NCI-H748 treated with DMSO at 0.1 percent for 48 hours (cell line): ENCODE data around the gene NOL4.
"Not testable (repeated sequence)": the region's sequence is repeated elsewhere in the genome, so short reads cannot be mapped to it uniquely, and the experiment has no call there.

Source experiments
- DNase-seq: peaks from one replicate; lab custom pipeline; 2025; lab: John Stamatoyannopoulos, UW

NOL4 gene, protein sequence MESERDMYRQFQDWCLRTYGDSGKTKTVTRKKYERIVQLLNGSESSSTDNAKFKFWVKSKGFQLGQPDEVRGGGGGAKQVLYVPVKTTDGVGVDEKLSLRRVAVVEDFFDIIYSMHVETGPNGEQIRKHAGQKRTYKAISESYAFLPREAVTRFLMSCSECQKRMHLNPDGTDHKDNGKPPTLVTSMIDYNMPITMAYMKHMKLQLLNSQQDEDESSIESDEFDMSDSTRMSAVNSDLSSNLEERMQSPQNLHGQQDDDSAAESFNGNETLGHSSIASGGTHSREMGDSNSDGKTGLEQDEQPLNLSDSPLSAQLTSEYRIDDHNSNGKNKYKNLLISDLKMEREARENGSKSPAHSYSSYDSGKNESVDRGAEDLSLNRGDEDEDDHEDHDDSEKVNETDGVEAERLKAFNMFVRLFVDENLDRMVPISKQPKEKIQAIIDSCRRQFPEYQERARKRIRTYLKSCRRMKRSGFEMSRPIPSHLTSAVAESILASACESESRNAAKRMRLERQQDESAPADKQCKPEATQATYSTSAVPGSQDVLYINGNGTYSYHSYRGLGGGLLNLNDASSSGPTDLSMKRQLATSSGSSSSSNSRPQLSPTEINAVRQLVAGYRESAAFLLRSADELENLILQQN

DNA sequence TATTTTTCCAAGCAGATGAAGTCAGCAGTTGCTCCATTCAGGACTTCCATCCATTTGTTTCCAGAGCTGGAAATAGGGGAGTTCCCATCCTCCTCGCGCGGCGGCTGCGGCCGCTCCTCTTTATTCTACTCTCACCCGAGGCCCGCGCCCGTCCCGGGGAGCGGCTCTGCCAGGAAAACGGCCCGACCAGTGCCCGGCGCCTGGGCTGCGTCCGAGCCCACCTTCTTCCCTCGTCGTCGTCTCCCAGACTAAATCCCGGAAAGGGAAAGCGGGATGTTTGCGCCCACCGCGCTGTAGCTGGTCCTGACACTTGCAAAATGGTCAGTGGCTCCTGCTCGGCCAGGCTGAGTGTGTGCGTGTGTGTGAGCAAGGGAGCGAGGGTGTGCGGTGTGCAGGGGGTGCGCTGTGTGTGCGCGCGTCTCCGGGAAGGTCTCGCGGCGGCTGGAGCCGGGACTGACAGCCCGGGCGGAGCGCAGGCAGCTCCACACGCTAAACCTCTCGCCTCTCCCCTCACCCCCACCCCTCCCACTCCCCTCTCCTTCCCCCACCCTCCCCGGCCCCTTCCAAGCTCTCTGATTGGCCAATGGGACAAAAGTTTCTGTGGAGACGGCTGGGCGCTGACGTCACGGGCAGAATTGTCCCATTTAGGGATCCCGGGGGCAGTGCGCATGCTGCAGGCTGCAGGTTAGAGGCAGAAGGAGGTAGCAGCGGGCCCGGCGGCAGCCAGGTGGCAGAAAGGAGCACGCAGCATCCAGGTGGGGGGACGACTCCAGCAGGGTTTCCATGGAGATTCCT, at the start of gene NOL4:
NOL4 (minus strand) TSS at position 491 of the 795 bp plus-strand sequence. CDS start 1,660 bp downstream, outside the sequence.
- DNase-seq: peak; percentile 99

DNA sequence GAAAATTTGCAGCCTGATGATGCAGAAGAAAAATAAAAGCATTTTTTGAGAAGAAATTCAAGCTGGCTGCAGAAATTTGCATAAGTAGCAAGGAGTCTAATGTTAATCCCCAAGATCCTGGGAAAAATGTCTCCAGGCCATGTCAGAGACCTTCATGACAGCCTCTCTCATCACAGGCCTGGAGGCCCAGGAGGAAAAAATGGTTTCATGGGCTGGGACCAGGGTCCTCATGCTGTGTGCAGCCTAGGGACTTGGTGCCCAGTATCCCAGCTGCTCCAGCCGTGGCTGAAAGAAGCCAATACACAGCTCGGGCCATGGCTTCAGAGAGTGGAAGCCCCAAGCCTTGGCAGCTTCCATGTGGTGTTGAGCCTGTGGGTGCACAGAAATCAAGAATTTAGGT, 41.3 kb upstream of the NOL4 start:
- not testable (repeated sequence) for DNase-seq

DNA sequence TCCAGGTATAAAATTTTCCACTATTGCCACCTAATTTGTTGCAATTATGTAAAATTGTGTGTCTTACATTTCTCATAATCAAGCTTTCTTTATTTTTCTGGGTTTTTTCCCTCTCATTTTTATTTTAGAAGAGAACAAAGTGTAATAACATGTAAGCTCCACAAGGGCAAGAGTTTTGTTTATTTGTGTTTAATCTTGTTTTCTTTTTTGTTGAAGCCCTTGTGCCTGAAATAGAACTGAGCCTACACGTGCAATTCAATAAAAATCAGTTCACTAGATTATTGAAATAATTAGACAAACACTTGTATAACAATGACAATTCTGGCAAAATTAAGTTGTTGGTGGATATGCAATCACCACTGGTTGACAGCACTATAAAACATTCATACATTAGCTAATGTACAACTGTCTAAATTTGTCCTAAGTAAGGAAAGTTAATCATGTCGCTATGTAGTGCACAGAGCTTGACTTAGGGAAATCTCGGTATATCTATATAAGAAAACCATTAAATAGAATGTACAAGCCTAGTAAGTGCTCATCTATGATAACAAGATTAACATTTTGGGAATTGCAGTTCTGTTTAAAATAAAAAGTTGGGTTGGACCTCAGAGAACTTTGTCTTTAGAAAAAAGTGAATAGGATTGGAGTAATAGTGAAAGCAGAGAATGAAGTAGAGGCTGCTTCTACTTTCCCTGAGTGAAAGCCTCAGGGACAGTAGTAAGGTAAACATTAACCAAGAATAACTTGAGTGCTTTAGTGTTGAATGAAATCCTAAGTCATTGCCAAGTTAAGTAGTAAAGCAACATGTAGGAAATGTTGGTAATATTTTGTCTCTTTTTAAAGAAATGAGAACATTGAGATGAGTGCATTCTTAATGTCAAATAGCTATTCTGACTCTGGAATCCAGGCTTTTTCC, 37.4 kb upstream of the NOL4 start:
- no peak for DNase-seq

DNA sequence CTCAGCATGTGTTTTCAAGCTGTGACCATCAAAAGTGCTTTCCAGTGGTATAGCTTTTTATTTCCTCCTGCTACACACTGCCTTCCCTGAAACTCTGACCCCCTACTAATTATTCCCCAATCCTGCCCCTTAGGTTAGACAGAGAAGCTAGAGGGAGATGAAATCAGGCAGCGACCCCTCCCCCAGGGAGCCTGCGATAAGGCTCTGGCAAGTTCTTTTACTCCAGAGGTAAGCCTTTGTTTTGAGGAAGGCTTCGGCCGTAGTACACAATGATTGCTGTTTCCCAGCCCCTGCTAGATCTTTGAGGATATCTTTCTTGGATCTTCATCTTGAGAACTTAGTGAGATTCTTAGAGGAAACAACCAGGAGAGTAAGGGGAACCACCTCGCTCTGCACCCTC, 33.5 kb upstream of the NOL4 start:
- no peak for DNase-seq

DNA sequence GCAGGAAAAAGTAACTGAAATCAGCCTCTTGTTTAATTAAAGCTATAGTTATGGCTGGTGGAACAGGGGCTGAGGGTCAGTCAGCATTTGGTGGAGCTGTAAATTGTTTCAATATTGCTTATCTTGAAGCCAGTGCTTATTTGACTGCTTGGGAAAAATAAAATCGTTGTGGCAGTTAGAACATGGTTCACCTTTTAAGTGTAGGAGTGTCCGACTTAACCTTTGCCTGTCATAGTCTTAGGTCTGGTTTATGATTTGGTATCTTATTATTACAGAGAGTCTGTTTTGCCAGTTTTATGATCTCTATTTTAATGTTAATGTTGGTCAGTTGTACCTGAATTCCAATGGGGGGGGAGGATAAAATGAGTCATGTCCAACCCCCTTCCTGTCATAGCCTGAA, 27.2 kb upstream of the NOL4 start:
- no peak for DNase-seq

DNA sequence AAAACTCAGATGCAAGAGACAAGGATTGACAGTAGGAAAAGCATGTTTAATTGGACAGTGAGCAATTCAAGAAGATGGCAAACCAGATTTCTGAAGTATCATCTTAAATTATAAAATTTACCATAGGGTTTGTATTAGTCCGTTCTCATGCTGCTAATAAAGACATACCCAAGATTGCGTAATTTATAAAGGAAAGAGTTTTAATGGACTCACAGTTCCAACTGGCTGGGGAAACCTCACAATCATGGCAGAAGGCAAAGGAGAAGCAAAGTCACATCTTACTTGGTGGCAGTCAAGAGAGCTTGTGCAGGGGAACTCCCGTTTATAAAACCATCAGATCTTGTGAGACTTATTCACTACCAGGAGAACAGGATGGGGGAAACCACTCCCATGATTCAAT, 24.0 kb upstream of the NOL4 start:
- DNase-seq: no peak

DNA sequence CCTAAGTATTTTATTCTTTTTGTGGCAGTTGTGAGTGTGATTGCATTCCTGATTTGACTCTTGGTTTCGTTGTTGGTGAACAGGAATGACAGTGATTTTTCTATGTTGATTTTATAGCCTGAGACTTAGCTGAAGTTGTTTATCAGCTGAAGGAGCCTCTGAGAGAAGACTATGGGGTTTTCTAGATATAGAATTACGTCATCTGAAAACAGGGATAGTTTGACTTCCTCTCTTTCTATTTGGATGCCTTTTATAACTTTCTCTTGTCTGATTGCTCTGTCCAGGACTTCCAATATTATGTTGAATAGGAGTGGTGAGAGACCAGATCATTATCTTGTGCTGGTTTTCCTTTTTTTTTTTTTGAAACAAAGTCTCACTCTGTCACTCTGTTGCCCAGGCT, 18.0 kb upstream of the NOL4 start:
- no peak for DNase-seq

DNA sequence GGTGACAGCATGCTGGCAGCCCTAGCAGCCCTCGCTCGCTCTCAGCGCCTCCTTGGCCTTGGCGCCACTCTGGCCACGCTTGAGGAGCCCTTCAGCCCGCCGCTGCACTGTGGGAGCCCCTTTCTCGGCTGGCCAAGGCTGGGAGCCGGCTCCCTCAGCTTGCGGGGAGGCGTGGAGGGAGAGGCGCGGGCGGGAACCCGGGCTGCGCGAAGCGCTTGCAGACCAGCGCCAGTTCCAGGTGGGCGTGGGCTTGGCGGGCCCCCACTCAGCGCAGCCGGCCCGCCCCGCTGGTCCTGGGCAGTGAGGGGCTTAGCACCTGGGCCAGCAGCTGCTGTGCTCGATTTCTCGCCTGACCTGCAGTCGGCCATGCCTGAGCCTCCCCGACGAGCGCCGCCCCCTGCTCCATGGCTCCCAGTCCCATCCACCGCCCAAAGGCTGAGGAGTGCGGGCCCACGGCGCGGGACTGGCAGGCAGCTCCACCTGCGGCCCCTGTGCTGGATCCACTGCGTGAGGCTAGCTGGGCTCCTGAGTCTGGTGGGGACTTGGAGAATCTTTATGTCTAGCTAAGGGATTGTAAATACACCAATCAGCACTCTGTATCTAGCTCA, 9.2 kb upstream of the NOL4 start:
- DNase-seq: not testable (repeated sequence)

DNA sequence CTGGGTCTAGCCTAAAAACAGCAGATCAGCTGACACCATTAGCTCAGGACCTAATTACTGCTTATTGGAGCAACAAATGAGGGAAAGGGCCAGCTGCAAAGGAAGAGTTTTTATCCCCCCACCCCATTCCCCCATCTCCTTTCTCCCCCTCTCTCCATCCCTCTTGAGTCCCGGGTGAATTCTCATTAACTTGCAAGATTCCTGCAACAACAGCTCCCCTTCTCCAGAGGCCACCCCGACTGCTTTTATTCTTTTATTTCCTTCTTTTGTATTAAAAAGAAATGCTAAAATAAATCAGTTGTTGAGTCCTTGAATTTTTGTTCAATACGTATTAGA, 473 bp upstream of the NOL4 start:
- DNase-seq: no peak

DNA sequence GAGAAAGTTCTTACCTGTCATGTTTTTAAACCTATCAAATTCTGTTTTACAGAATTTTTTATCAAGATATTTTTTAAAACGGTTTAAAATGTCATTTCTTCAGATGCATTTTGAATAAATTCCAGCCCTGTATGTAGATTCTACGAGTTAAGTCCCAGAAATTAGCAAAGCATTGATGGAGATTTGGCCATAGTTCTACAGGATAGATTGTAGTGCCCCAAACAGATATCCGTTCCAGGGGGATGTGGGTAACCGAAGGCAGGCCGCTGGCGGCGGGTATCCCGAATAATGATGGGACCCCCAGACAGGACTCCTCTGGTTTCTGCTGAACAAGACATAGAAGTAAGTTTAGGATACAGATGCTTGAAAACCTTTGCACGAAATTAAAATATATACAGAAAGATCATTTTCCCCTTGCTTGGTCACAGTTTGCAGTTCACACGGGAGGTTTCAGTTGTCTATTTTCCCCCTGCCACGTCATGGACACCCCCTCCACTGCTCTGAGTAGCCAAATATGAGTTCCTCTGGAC, 755 bp downstream of the NOL4 start:
- DNase-seq: no peak

DNA sequence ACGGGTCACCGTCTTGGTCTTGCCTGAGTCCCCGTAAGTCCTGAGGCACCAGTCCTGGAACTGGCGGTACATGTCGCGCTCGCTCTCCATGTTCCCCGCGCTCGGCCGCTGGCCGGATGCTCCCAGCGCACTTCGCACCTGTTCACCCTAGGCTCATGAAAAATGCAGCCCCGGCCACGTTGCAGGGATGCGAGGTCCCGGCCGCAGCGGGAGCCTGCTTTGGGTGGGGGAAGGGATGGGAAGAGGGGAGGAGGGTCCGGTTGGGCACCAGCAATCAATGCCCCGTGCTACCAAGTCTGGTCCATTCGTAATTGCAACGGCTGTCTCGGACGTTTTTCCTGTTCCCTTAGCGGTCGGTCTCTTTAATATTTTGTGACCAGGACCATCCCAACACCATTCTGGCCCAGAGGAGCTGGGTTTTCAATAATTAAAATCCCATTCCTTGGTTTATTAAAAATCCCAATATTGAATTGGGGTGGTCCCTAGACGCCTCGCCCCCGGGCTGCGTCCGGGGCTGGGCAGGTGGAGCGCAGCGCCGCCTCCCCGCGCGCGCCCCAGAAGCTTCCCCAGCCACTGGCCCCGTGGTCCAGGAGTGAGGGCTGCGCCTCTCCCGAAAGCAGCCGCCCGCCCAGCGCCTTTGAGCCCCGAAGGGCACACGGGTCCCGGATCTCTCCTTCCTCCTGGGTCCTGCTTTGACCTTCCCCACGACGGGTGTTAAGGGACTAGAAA, 1.4 kb downstream of the NOL4 start:
- DNase-seq: peak; percentile 79

DNA sequence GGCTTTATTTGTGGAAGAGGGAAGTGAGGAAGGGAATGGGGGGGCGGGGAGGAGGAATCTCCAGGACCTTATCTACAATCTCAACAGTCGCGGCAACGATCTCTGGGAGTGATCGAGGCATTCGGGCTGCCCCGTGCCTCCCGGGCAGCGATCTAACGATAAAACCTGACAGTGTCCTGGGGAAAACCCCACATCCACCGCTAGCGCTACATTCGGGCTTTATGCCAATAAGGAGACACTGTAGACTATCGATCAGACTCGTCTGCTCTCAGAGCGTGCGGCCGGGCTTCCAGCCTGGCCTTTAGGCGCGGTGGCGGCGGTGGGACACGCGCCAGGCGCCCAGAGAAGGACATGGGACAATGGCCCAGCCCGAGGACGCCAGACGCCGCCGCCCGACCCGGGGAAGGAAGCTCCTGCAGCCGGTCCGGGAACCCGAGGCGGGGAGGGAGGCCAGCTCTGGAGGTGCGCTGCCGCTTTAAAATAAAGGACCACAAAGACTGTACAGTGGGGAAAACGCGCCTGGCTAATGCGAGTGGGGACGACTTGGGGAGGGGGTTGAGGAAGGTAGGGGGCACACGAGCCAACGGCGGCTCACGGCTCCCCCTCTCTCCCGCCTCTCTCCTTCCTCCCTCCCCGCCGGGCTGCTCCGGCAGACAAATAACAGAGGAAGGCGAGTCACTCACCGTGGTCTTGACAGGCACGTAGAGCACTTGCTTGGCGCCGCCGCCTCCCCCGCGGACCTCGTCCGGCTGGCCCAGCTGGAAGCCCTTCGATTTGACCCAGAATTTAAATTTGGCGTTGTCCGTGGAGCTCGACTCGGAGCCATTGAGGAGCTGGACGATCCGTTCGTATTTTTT, 2.2 kb downstream of the NOL4 start:
- peak; percentile 79 for DNase-seq

DNA sequence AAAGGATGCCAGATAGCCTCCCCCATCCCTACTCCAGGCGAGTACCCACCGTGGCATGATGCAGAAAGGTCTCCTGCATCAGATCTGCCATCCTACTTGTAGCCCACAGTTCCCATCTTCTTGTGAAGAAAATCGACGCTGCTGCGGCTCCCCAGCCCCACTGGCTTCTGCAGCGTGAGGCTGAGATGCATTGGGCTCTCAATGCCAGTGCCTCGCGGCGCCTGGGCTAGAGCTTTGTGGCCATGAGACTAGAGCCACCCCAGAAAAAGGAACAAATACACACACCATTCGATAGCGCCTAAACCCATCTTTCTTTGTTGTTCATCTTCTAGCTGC, 2.8 kb downstream of the NOL4 start:
- DNase-seq: peak; percentile 75

DNA sequence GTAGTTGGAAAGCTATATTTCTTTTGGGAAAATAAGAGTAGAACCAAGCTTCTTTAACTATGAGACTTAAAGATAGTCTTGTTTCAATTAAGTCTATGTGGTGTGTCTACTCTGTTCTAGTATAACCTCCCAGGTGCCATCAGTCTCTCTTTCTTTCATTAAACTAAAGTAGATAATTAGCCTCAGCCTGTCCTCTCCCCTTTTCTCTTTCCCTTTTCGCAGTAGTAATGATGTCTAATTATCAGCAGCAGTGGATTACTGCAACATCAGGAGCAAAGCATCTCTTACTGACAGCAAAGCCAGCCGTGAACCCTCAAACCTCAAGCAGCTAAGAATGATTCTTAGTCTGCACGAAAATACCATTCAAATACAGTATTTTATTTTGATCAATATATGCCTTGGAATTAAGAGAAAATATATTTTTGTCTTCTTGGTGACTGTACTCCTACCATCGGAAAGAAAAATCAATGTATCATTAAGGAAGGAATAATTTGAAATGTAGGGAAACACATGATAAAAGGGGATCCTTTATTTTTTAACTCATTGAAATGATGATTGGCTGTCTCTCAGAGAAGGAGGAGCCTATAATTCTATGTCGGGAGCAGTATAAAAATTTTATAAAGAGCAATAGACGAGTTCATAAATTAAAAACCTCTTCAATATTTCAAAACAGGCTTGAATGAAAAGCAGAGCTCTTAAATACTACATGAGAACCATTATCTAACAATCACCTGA, 4.5 kb downstream of the NOL4 start:
- peak; percentile 75 for DNase-seq

DNA sequence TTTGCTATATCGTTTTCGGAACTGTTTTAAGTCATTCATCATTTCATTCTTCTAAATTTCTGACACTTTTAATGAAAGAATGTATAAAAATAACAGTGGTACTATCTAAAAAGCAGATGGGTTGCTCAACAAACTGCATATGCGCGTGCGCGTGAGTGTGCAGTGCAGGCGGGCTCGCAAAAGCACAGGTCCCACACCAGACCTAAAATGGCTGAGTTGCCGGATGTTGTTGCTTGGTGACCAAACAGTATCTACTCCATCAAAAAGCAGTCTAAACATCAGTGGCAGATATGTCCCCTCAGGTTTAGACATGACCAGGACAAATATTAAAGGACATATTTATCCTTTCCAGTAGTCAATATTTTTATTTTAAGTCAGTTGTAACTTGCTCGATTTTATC, 5.1 kb downstream of the NOL4 start:
- DNase-seq: peak; percentile 87

DNA sequence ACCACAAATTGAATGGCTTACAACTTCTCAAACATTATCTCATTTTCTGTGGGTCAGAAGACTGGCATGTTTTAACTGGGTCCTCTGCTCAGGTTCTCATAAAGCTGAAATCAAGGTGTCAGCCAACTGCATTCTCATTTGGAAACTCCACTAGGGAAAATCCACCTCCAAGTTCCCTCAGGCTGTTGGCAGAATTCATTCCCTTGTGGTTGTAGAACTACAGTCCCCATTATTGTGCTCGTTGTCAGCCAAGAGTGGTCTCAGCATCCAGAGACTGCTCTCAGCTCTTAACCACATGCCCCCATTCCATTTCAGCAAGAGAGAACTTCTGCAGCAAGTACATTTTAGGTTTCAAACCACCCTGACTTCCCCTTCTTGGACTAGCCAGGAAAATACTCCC, 12.2 kb downstream of the NOL4 start:
- DNase-seq: no peak

DNA sequence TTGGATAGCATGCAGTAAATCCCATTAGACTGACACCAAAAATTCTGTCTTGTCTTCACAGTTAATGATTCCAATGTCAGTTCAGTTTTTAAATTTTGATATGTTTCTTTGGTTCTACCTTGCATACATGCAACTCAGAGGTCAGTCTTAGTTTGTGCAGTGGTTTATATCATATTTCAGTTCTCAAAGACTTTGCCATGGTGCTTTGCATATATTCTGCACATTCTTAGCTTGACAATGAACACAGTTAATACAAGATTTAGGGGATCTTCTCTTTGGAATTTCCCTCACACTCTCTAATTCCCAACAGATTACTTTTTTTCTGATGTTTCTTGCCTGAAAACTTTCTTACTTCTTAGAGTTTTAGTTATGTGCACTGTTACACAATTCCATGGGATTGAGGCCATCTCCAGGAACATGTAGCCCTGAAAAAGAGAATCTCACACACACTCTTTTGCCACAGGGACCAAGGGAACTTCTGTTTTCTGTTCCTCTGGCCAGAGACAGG, 17.3 kb downstream of the NOL4 start:
- no peak for DNase-seq

DNA sequence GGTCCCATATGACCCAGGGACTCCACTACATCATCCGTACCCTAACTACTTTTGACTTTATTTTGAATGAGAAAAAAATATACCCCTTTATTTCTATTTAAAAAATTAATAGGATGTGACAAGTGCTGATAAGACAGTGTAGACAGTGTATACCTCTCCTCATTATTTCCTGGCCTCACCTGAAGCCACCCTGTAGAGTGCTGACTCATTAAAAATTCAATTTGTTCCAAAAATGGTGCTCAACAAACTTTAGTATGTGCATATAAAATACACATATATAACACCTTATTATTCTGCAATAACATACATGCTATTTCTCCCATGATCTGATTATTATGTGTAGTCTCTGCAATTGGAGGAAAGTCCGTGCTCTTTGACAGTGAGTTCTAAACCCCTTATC, 20.8 kb downstream of the NOL4 start:
- DNase-seq: no peak

DNA sequence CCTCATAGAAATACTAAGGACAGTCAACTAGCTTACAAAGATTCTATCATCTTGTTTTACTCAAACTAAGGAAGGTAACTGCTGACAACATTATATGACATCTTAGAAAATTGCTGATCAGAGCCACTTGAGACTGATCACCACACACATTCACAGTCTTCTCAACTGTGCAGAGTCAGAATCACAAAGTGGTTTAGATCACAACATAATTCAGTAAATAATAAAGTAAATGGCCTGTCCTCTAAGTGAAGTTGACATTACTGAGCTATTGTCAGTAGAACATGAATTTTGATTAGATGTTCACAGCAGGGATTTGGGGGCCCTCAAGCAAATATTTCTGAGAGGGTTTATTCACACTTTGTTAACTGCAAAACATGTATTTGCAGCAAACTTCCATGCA, 28.5 kb downstream of the NOL4 start:
- DNase-seq: peak; percentile 17
